GOT3 (cell line): ENCODE measurements around the gene SRSF5.
"Not testable (repeated sequence)": the region's sequence is repeated elsewhere in the genome, so short reads cannot be mapped to it uniquely, and the experiment has no call there.

Experiments
- DNase-seq: peaks from one replicate; lab custom pipeline; 2025; ENCODE audit warnings: mixed read lengths; lab: John Stamatoyannopoulos, UW

SRSF5 gene

DNA sequence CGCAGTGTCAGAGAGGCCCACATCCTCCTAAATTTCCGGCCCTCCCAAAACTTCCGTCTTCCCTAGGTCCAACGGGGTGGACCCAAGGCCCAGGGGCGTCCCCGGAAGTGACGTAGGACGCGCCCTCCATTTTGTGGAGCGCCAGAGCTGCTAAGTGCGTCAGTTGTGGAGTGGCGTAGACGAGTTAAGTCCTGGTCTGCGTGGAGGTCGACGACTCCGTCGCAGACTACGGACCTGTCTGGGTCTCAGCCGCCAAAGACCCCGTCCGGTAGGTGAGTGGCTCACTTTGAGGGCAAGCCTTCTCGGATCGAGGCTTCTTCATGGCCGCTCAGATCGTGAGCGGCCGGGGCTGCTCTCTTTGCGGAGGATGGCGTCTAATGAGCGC, at the start of gene SRSF5:
Gene SRSF5 (plus strand): TSS at position 159 of the 385 bp plus-strand sequence. CDS start 1,015 bp downstream, outside the sequence.
- DNase-seq: peak; percentile 74

DNA sequence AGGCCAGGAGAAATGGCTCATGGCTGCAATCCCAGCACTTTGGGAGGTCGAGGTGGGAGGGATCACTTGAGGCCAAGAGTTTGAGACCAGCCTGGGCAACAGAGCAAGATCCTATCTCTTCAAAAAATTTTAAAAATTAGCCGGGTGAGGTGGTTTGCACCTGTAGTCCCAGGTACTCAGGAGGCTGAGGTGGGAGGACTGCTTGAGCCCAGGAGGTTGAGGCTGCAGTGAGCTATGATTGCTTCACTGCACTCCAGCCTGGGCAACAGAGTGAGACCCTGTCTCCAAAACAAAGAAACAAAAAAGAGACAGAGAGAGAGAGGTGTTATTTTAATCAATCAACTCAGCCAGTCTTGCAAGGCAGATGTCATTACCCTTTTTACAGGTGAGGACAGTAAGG, 48.3 kb upstream of the SRSF5 start:
- DNase-seq: not testable (repeated sequence)

DNA sequence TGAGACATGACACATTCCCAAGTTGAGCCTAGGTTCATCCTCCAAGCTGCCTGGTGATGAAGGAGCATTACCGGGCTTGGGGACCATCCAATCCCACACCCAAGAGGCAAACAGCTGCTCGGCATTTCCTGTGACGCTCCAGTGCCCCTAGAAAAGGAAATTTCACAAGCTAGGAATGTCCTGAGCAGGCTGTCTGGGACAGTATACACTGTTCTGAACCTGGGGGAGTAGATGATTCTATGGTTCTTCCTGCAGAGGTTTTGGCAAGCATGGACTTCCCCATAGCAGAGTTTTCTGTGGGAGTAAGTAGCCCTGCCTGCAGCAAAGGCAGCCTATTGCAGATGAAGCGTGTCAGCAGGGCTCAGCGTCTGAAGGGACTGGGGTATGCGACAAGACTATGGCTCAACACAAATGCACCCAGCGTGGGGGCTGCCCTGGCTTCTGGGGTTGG, 47.4 kb upstream of the SRSF5 start:
- no peak for DNase-seq

DNA sequence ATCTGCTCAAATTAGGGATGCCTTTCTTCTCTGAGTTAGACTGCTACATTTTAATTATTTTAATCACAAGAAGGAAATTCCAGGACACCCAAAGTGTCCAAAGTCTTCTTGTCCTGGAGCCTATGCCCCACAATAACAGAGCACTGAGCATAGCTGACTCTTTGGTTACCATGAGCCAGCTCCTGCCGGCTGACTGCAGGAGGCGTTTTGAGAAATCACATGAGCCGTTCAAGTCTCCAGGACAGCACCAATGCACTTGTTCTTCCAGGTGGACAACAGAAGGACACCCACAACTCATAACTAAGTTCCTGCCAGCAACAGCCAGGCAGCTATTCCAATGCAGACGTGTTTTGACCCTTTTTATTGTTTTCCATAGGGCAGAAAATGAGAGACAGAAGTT, 46.0 kb upstream of the SRSF5 start:
- DNase-seq: no peak

DNA sequence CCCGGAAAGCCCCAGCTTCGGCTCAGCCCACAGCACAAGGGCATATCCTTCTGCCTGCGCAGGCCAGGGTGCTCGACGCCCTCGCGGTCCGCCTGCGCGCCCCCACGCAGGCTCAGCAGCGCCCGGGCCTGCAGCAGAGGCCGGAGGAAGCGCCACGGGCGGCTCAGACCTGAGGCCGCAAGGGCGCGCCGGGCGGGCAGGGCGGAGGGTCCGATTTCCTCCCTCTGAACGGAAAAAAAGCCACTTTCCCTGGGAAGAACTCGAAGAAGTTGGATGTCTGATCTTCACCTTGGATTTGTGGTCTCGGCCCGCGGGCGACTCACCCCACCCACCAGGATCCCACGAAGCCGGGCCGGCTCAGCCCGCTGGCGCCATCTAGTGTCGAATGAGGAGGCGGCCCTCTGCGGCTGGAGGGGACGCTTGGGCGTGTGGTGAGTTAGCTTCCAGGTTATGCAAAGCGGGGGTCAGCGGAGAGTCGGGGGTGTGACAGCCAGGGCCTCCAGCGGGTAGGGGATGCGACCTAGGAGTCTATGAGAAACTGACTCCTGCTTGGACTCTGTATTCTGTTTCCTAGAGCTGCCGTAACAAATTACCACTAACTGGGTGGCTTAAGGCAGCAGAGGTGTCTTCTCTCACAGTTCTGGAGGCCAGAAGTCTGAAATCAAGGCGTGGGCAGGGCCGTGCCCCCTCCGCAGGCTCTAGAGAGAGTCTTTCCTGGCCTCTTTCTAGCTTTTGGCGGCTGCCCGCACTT, 40.0 kb upstream of the SRSF5 start:
- peak; percentile 4 for DNase-seq

DNA sequence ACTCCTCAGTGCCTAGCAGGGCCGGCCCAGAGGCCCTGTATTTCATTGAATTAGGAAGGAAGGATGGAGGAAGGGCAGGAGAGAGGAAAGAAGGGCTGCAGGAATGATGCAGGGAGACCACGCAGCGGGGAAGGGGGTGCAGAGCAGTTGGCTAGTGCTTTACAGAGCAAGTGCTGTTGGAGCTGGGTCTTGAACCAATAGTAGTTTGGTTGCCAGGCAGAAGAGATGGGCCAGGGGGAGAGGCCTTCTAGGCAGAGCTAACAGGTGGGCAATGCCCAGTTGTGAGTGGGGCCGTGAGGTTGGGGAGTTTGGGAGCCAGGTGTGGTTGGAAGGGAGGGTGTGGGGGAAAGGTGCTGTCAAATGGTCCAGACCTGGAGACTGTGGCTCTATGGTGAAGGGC, 39.1 kb upstream of the SRSF5 start:
- no peak for DNase-seq

DNA sequence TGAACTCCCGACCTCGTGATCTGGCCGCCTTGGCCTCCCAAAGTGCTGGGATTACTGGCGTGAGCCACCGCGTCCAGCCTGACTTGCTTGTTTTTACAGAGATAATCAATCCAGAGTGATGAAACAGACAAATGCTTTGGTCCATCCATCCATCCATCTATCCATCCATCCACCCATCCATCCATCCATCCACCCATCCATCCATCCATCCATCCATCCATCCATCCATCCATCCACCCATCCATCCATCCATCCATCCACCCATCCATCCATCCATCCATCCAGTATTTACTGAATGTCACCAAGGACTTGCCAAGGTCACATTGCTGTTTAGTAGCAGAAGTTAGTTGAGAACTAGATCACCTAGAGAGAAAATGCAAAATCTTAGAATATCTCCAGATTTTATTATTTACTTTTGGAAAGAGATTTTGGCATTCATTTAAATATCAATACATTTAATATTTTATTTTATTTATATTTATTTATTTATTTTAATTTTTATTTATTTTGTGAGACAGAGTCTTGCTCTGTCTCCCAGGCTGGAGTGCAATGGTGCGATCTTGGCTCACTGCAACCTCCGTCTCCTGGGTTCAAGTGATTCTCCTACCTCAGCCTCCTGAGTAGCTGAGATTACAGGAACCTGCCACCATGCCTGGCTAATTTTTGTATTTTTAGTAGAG, 34.9 kb upstream of the SRSF5 start:
- not testable (repeated sequence) for DNase-seq

DNA sequence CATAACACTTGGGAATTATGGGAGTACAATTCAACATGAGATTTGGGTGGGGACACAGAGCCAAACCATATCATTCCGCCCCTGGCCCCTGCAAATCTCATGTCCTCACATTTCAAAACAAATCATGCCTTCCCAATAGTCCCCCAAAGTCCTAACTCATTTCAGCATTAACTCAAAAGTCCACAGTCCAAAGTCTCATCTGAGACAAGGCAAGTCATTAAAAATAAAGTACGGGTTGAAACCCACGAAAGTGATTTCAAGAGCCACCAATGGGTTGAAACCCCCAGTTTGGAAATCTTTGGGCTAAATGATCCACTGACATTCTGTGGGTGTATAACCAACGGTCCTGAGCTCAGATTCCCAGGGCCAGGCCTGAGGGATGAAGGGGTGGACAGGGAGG, 30.5 kb upstream of the SRSF5 start:
- DNase-seq: not testable (repeated sequence)

DNA sequence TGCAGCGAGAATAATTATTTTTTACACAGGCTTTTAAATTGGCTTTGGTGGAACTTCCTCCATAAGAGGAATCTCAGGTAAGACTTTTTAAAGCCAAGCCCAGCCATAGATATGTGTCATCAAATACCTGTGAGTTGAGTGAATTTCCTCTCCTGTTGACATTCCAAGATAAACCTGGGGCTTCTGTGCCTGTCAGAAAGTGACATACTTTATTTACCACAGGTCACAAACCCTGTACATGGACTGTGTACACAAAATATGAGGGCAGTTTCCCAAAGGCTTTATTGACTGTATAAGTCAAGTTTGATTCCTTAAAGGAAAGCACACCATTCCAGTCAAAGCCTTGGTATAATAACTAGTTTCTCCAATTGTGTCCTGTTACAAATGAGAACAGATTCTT, 25.9 kb upstream of the SRSF5 start:
- DNase-seq: no peak

DNA sequence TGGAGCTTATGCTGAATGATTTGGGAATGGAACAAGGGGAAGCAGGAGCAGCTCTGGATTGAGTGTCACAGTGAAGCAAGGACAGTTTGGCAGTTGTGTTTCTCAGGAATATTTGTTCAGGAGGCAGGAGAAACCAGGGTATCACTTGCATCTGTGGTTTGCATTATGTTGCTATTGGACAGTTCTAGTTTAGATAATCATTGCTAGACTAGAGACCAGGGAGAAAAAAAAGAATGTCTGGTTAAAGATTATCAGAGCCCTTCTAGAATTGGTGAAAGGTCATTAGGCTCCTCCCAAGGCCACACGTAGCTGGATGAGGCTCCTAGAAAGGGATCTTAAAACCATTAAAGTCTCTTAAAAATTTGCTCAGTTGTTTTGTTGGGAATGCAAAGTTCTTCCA, 17.0 kb upstream of the SRSF5 start:
- DNase-seq: no peak

DNA sequence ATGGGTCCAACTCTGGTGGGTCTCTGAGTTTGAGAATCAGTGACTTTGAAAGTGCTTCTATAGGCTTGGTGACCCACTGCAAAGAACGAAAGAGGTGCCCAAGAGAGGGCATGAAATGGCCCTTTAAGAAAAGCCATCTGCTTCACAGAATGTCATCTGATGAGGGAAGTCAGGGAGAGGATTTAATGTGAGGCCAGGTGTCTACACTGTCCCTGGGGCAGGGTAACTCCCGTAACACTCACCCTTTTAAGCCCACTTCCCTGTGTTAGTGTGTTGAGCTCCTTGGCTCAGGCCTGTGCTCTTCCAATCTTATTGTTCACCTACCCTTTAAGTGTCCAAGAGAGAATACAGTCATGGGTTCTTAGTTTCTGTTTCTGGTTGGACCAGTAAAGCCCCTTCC, 16.4 kb upstream of the SRSF5 start:
- no peak for DNase-seq

DNA sequence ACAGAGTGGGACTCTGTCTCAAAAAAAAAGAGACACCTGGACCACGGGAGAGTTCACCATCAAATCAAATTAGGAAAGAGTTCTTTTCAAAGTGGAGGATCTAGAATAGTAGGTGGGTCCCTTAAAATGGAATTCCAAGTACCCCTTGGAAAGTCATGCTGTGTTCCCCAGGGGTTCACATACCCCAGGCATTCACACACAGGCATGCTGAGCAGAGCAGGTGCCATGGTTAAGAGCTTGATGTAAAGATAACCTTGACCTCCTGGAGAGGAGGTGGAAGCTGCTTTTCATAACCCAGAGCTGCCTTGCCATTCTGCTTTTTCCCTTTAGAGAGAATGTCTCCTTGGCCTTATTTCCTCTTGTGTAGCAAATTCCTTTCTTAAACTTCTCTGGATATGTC, 14.2 kb upstream of the SRSF5 start:
- no peak for DNase-seq

DNA sequence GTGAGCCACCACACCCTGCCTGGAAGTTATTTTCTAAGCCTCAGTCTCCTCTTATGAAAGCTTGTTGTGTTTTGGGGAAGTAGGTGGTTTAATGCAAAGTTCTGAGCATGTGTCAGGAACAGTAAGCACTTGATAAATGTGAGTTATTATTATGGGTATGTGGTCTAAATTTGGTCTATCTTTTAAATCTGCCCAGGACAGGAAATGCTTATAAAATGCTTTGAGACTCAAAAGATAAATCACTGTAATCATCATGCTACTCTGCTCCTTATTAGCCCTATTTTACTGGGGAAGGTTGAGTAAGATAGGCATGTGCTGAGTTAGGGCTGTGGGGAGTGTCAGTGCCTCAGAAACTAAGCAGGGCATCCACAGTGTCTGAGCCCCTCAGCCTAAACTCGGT, 13.1 kb upstream of the SRSF5 start:
- no peak for DNase-seq

DNA sequence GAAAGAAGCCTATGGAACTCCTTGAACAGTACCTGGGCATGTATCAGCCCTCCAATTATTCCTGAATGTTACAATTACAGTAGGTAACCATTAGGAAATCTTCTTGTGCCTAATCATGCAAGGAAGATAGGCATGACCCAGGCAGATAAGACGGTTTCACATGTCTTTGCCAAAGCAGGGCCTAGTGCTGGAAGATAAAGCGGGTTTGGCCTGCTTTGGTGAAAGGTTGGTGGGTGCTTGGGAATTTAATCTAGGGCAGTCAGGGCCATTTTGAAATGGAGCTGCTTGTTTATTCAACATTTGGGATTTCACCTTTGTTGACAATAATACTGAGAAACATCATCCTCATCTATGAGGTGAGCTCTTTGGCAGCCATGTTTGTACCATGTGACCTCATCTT, 12.5 kb upstream of the SRSF5 start:
- DNase-seq: no peak

DNA sequence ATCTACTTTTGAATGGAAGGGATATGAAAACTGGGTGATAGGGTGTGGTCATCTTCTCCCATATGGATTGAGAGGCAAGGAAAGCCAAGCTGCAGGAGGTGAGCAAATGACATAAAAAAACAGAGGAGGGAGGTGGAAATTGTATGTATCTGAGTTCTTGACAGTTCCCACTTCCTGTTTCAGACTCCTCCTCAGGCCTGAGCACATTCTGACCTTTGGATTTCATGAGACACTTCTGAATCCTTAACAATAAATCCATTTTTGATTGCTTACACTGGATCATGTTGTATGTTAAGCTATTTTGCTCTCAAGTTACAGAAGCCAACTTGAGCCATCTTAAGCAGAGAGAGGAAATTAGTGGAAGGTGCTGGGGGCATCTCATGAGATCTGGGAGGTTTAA, 11.6 kb upstream of the SRSF5 start:
- no peak for DNase-seq

DNA sequence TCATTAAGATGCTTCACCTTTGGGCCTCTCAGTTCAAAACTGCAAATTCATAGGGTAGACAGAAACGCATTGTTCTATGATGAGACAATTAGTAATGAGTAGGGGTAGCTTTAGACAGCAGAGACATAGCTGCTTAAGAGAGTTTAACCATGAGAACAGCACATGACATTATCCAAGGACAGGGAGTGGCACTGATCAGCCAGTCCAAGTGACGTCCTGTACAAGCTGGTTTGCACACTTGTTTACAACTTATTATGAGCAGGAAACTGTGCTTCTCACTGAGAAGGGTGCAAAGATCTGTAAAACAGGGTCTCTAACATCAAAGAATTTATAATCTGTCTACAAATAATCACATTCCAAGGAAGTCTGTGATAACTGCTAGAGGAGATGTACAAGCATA, 11.2 kb upstream of the SRSF5 start:
- DNase-seq: no peak

DNA sequence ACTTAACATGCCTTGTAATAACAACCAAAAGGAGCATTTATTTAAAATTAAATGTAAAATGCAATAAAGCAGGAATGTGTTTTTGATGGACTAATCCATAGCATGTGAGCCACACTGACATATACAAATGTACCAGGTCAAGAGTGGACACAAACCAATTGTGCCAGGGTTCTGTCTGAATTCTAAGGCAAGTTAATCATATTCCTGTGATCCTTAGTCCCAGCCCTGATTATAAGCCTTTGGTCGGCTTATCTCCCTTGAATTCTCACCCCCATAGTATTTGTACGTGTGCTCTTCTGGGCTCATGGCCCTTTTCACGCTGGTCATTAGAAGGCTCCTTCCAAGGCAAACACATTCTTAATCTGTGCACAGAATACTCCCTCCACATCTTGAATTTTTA, 10.6 kb upstream of the SRSF5 start:
- DNase-seq: no peak

DNA sequence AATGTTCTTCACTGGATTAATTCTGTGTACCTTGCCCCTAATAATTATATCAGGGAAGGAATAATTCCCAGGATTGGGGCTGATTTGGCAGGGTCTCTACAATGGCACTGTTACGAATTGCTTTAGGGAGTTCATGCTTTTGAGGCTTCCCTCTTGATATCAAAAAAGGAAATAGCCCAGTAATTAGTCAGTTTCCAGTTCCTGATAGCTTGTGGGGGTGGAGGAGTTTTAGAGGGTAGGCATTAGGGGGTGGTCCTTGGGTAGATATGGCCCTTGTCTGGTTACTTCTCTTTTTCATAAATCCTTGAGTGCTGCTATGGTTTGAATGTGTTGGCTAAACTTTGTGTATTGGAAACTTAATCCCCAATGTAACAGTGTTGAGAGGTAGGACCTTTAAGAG, 6.1 kb upstream of the SRSF5 start:
- no peak for DNase-seq

DNA sequence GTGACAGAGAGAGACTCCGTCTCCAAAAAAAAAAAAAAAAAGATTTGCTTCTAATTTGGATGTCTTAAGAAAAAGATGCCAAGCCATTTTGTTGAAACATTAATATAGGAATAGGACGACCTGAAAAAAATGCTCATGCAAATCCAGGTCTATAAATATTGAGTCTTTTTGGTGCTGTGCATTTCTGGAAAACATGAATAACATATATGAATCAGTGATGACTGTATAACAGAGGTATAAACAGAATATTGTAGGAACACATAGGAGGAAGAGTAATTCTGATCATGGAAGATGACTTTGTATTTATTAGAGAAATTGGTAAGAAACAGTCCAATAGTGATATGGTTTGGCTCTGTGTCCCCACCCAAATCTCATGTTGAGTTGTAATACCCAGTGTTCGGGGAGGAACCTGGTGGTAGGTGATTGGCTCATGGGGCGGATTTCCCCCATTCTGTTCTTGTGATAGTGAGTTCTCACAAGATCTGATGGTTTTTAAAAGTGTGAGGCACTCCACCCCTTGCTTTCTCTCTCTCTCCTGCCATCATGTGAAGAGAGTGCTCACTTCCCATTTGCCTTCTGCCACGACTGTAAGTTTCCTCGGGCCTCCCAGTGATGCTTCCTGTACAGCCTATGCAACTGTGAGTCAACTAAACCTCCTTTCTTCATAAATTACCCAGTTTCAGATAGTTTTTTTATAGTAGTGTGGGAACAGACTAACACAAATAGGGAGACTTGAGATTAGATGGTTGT, 3.0 kb upstream of the SRSF5 start:
- DNase-seq: no peak

DNA sequence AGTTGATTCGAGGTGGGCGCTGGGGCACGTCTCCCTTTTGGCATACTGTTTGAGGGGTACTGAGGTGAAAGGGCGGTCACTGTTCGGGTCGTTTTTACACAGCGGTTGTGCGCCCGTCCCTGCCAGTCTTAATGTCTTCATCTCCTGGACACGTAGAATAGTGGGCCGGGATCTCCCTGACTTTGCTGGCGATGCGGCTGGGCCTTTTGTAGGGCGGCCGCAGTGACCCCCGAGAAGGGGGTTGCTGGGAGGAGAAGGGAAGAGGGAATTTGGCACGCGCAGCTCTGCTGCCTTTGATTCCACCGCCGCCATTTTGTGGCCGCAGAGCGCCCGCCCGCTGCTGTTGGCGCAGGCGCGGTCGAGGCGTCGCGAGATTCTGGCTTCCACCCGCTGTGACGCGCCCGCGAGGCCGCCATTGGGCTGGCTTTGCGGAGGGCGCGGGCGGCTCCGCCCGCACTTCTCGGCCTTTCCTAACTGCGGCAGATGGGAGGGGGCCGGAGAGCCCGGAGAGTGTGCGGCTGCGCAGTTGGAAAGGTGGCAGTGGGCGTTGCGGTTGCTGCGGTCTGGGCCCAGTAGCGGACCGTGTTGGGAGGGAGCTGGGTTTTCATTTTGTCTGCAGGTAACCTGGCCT, 542 bp downstream of the SRSF5 start:
- DNase-seq: peak; percentile 42

DNA sequence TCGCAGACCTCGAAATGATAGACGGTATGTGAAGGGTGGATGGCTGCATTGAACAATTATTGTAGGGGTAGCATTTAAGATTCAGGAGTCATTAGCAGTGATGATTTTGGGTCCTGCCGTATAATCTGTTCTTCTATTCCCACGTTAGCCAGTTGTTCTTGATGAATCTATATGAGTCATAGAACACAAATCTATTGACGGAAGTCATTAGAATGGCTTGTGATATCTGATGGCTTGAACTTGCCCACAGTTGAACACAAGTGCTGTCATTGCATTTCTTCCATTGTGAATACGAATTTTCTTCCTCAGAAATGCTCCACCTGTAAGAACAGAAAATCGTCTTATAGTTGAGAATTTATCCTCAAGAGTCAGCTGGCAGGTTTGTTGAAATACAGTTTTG, 1.9 kb downstream of the SRSF5 start:
- DNase-seq: no peak

DNA sequence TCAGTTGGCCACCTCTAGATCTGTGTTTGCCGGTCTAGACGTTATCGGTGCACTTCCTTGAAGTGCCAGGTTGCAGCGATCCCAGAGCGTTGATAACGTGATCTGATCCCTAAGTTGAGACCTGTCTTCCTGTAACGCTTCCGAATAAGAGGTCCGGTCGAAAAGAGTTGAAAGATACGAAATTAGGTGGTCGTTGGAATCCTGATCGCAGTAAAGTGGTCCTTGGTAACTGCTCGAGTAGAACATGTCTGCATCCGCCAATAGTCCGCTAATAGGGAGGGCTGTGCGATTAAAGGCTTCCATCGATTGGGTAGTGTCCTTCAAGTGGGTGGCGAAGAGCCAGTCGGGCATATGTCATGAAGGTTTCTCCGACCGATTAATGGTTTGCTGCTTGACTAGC, 2.7 kb downstream of the SRSF5 start:
- DNase-seq: no peak

DNA sequence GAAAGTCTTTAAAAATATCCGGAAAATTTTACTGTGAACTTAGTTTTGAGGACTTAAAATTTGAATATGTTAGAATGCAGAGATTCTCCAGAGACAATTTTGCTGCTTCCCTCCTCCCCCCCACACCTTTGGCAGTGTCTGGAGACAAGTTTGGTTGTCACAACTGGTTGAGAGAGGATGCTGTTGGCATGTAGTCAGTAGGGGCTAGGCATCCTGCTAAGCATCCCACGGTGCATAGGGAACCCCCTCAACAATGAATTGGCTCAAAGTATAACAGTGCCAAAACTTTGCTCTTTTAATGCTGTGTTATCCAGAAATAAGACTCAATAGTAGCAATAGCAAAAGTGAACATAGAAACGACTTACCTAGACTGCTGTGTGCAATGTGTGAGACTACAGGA, 3.6 kb downstream of the SRSF5 start:
- no peak for DNase-seq
